GM19324 (cell line): ENCODE measurements around the gene ANKS1A.

ENCODE experiments used
- ATAC-seq: cut with Tn5 transposase; IDR thresholded peaks from one replicate; pipeline ENCODE4 v1.9.1; 2021; ENCODE audit warnings: mild to moderate bottlenecking, moderate library complexity; ENCODE audit not compliant: unreplicated experiment, low FRiP score

ANKS1A gene

GRCh38 chr6:35049900-35050756 lies 161.1 kb downstream of the ANKS1A start:
- ATAC-seq = no peak

GRCh38 chr6:35050757-35051330 lies 161.8 kb downstream of the ANKS1A start:
- ATAC-seq = no peak

- ATAC-seq = no peak
Observed at GRCh38 chr6:35051396-35051795, 162.3 kb downstream of the ANKS1A start.

GRCh38 chr6:35051997-35052583 lies 163.0 kb downstream of the ANKS1A start:
- ATAC-seq = no peak

DNA sequence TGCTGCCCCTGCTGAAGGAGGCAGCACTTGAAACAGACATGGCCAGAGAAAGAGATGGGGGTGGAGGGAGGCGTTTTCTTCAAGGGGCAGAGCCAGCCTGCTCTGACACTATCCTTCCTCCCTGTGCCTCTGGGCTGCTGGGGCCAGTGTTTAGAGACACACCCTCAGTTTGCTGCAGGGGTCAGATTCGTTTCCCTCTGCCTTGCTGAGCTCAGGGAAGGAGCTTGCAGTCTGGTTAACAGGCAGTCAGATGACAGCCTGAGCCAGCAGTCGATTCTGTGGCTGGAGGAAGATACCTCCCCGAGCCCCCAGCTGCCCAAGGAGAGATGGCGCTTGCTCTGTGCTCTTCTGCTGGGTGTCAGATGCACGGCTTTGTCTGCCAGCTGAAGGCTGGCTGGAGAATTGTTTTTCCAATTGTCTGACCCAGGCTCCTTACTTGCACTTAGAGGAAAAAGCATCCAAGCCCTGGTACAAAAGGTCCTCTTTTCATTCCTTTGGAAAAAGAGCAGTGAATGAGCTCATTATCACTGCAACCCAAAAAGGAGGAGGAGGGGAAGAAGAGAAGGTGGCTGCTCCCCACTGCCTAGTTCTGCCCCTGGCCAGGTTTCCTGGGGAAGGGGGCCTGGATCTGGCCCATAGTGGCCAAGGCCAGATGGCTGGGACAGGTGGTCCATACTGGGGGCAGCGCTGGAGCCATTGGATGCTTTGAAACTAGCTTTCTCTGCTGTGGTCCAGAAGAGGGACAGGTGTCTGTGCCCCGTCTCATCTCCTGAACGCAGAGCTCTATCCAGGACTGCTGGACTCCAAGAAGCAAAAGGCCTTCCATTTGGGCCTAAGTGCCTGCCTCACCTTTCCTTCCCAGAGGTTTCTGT lies 163.9 kb downstream of the ANKS1A start:
- no peak for ATAC-seq

DNA sequence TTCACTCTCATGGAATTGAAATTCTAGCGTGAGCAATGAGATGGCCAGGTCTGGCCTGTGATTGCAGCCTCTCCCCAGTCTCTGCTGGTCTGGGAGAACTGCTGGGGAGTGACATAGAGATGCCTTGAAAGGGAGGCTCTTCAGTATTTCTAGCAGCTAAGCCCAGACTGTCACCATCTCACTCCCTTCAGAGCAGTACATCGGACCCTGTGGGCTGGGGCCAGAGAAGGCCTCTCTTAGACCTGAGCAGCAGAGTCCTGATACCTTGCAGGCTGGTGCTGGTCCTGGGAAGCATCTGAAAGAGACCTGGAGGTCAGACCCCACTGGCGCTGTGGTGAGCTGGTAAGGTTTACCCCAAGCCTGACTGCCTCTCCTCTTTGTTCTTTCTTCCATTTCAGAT lies 164.6 kb downstream of the ANKS1A start:
- ATAC-seq = no peak

DNA sequence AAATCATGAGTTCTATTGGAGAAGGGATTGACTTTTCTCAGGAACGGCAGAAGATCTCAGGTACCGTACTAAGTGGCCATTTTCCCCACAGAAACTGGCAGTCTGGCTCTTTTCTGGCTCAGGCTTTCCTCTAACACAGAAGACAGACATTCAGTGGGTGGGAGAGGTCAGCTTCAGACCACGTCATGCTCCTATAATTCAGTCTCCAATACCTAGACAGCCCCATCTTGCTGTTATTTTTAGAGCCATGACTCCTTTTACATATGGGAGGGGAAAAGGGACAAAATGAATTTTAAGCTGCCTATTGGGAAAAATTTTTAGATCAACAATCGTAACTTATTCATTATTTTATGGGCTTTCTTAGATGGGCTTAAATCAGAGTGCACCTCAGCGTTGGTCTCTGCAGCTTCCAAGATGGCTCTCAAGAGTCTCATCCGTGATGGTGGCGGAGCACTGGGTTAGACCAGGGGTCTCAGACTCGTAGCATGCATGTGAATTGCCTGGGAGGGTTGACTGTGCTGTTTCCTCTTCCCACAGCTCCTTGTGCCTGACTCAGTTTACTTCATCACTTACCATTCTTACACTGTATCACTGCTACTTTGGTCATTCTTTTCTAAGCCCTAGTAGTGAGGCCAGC lies 165.2 kb downstream of the ANKS1A start:
- ATAC-seq = no peak

DNA sequence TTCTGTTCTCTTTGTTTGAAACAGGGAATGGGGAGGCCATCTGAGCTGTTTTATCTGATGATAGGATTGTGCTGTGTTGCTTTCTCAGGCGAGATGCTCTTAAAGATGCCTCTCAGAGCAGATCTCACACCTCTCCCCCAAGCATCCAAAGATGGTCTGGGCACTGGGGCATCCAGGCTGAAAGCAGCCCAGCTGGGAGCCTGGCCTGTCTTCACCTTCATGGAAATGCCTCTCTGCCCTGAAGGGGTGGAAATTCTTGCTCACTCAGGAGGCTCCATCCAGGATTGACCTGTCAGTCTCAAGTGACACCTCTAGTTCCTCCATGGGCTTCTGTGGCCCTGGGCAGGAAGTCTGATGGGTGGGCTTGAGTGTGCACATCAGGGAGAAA lies 165.7 kb downstream of the ANKS1A start:
- ATAC-seq = no peak

DNA sequence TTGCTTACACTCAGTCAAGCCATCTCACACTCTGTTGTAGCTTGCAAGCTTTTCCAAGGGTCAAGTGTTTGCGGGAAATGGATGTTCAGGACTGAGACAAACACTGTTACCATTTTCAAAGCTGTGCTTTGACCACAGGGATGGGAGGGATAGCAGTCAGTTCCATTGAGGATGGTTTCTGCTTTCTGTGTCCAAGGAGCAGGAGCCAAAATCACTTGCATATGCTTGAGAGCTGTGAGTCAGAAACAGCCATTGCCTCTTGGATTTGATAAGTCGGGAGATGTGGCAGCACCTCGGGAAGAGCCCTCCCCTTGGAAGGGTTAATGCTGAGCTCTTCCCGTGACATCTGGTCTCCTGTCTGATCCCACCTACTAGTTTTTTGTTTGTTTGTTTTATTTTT lies 166.8 kb downstream of the ANKS1A start:
- ATAC-seq = no peak

DNA sequence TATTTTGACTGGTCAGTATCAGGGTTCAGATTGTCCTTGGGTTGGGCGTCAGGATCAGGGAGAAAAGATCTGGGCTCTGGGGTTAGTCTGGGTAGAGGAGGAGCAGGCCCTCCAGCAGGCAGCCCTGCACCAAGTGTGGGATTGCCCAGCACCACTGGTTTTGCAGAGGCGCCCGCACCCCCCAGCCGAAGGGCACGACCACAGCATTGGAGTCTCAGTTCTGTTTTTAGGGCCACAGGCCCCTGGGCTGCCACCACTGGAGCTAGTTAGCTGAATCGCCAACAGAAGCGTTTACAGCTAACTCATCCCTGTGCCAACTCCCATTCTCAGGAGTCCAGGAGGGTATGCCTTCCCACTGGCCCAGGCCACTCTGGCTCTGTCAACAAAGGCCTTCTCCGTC lies 167.9 kb downstream of the ANKS1A start:
- no peak for ATAC-seq

DNA sequence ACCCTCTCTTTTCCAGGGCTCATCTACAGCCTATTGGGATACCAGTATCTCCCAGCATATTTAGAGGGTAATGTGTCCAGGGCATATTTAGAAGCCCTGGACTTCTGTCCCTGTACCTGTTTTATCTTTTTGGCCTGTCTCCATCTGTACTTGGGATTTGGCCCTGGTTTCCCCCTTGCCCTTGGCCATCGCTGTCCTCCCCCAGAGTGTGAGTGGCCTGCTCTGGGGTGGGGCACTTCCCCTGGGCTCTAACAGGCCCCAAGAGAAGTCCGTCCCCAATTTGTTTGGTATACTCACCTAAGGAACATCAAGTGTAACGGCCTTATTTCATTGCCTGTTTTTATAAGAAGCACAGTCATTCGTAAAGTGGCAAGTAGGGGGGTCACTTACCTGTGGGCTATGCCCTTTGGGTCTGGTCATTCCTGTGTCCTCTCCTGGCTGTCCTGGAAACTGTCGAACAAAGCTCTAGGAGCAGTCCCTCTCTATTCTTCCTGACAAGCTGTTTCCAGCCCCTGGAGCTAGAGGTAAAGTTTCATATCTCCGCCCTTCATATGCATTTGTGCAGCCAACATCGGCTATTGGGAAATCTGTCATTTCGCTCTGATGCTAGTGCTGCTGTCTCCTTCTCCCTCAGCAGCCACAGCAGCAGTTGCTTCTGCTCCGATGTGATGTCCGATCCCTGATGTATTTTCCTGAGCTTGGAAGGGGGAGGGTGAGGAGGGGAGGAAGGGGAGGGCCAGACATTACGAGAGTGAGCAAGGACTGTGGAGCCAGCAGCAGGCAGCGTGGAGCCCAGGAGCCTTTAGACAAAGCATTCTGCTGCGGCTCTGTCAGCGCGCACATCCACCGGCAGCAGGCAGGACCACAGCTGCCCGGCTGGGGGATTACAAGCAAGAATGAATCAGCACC lies 168.6 kb downstream of the ANKS1A start:
- ATAC-seq = no peak

DNA sequence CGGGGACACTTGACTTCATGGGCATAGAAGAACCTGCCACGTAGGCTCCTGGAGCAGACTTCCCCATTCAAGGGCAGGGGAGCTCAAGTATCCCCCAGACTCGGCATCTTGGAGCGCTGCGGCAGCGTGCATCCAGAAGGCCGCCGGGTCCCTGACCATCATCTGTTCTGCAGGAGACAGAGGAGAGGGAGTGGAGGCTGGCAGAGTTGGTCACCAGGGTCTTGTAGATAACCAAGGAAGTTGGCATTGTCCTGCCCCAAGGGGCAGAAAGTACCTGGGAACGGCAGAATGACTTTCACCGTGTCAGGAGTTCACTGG lies 169.3 kb downstream of the ANKS1A start:
- no peak for ATAC-seq

GRCh38 chr6:35058865-35059522 lies 169.9 kb downstream of the ANKS1A start:
- ATAC-seq = no peak

DNA sequence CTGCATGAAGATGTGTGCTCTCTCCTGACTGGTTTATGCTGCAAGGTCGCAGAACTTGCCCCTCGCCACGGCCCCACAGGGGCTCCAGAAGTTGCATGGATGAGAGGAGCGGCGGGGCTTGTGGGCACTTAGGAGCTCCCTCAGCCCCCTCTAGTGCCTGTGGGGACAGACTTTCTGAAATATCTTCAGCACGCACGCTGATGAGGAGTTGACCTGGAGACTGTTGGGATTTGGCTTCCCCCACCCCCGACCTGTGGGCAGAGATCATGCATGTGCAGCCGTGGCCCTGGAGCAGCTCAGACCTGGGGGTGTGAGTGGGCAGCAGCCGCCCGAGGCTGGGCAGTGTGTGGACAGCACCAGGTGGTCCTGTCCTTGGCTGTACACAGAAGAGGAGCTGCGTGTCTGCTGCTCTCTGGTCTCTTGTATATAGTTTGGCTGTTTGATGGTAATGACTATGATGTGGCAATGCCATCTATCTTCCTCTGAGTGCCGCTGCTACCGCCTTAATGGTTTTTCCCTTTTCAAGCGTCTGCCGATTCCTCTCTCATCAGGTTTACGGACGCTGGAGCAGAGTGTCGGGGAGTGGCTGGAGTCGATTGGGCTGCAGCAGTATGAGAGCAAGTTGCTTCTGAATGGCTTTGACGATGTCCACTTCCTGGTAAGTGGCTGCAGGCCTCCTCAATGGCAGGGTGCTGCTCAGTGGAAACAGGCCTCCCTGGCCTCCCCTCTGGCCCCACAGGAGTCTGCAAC lies 170.7 kb downstream of the ANKS1A start:
- ATAC-seq = no peak

DNA sequence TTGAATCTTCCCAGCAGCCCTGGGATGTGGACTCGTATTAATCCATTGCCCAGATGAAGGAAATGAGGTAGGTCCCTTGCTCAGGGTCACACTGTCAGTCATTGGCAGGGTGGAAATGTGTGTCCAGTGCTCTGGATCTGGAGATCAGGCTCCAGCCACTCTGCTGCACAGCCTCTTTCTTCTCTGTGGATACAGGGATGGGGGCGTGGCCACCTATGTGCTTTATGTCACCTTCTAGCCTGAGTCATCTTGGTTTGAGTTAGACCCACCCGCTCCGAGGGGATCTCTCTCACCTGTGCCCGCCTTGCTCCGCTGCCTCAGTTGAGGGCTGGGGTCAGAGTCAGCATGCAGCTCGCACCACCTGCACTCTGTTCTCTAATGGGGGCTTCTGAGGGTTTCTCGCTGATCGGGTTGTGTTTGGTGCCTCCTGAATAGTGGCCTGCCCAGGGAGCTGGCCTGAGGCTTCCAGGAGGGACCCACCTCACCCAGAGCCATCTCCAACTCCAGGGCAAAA lies 172.1 kb downstream of the ANKS1A start:
- no peak for ATAC-seq

GRCh38 chr6:35061651-35062410 lies 172.8 kb downstream of the ANKS1A start:
- ATAC-seq = no peak
